HG02763 (cell line): ENCODE results near the gene ERGIC2.
"Not testable (repeated sequence)": the region's sequence is repeated elsewhere in the genome, so short reads cannot be mapped to it uniquely, and the experiment has no call there.

ENCODE experiments used
- ATAC-seq: cut with Tn5 transposase; IDR thresholded peaks from one replicate; pipeline ENCODE4 v1.9.1; 2021; ENCODE audit warnings: mild to moderate bottlenecking, moderate library complexity; ENCODE audit not compliant: unreplicated experiment

Gene ERGIC2

GRCh38 chr12:29304388-29304787 lies 76.6 kb downstream of the ERGIC2 start:
- no peak for ATAC-seq

DNA sequence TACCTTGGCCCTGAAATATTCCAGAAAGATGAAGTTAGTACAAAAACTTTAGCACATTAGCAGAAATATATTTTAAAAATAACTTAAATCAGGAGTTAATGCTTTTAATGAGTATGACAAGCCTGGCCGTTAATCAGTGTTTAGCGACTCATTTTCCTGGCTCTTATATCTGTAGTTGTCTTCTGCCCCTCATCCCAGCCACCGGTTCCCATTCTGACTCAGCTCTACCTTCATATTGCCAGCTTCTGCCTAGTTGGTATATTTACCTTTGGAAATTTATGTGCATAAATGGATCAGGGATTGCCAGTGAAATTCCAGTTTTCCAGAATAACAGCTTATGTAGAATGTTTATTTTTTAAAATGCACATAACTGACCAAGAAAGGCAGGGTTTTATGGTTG lies 79.9 kb downstream of the ERGIC2 start:
- ATAC-seq = no peak

- no peak for ATAC-seq
Measured at GRCh38 chr12:29299633-29300032, 81.3 kb downstream of the ERGIC2 start.

- ATAC-seq = no peak
Measured at GRCh38 chr12:29291226-29291625, 89.7 kb downstream of the ERGIC2 start.

DNA sequence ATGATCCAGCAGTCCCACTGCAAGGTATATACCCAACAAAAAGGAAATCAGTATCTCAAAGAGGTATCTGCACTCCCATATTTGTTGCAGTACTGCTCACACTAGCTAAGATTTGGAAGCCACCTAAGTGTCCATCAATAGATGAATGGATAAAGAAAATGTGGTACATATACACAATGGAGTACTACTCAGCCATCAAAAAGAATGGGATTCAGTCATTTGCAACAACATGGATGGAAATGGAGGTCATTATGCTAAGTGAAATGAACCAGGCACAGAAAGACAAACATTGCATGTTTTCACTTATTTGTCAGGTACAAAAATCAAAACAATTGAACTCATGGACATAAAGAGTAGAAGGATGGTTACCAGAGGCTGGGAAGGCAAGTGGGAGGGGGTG lies 90.5 kb downstream of the ERGIC2 start:
- ATAC-seq = not testable (repeated sequence)

DNA sequence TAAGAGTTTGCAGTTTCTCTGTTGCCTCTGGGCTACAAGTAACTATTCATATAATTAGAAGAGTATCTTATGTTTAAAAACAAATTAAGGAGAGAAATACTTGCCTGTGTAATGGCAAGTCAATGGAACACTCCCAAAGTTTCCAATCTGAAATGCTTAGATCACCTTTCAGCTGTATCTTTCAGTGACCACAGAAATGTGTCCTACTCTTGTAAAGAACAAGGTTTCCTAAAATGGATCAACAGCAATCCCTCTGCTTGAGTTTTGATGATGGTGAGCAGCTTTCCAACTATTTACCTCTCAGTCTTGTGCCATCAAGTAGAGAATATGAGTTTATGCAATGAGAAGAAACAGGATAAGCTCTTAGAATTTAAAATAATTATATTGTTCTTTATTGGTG lies 92.9 kb downstream of the ERGIC2 start:
- ATAC-seq = no peak

GRCh38 chr12:29287622-29288021 lies 93.3 kb downstream of the ERGIC2 start:
- no peak for ATAC-seq
